Erythroblast (primary cell): Measurements from ENCODE around the gene GSTT4.

ENCODE experiments used
- GATA1 ChIP-seq: IDR thresholded peaks from 2 replicates; pipeline ENCODE4 v1.6.1; 2011; ENCODE audit warnings: low read depth, mild to moderate bottlenecking, control low read depth, low read length, moderate library complexity
- POLR2A ChIP-seq: IDR thresholded peaks from 2 replicates; pipeline ENCODE4 v1.6.1; 2011; ENCODE audit warnings: mild to moderate bottlenecking, low read length

- TF ChIP-seq POLR2A, result no peak
- no peak for TF ChIP-seq GATA1
Observed at GRCh38 chr22:24054356-24054755, 49.1 kb upstream of the GSTT4 start.
